ENCODE data around the gene ZNF638. TPM values are rescaled to one million over a fixed set of nuclear protein-coding genes. Genes with fewer than 3 reads are reported as not detected.

The ZNF638 gene
- total and polyA plus RNA-seq, 10 of the 15 experiments (the other 5 are each of a cell fraction or from before 2014, with no cell fraction given): 37.6 to 133 (median 64.5) TPM

DNA sequence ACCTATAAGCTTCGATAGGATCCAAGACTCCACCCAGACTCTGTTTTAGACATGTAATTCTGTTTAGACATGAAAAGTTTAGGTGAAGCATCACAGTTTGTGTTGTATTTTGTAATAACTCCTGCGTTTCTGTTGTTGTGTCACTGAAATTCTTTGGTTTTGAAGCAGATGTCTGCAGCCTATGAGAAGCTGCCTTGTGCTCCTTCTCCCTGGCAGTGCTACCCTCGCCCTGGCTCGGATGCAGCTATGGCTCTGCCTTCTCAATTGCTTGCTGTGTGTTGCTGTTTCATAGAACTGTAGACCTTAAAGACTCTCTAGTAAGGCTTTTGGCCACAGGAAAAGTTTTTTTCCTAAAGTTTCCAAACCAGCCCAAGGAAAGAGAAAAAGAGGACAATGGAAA lies 40.2 kb upstream of the ZNF638 start:
- WGBS (ENCODE audit: insufficient coverage, insufficient replicate concordance, low lambda C conversion rate, missing lambda C conversion rate): 60% methylated on average over 4 of the region's 4 CpGs
- no peaks in the 10 kb centered on the region for H3K4me1 ChIP-seq (ENCODE audit: control insufficient read depth, insufficient read depth, low read length)
- CTCF ChIA-PET: interaction anchor here (3.3 kb wide), 1 partner anchor 8 kb away, joined by 11 read pairs; no protein-coding TSS in a partner anchor
- H3K27ac ChIP-seq (ENCODE audit: control insufficient read depth, insufficient read depth): no peak overlapping the region
- H3K36me3 ChIP-seq (ENCODE audit: control insufficient read depth in 2 of 2, insufficient read depth in 2 of 2, low read length in 1 of 2): no peaks in the 10 kb centered on the region
- no peak overlapping the region for H3K4me3 ChIP-seq
- RAD21 ChIA-PET (ENCODE audit: unreplicated experiment): interaction anchor here (0.9 kb wide), 1 partner anchor 8 kb away, joined by 3 read pairs; no protein-coding TSS in a partner anchor
- TF ChIP-seq PBX3 (IDR thresholded peaks at IDR 0.05; ENCODE audit: insufficient replicate concordance, low read depth, low read length): no peak
- TF ChIP-seq RBBP5 (conservative IDR thresholded peaks at IDR 0.05): no peak
- TF ChIP-seq ZBTB33 (IDR thresholded peaks at IDR 0.05): no peak
- no peak for TF ChIP-seq SPI1 (IDR thresholded peaks at IDR 0.05; ENCODE audit: borderline replicate concordance, insufficient read depth, low read depth, low read length)
- TF ChIP-seq BRCA1 (IDR thresholded peaks at IDR 0.05; ENCODE audit: low read depth, low read length): no peak
- TF ChIP-seq BACH1 (IDR thresholded peaks at IDR 0.05; ENCODE audit: borderline replicate concordance): no peak
- TF ChIP-seq NRF1 (conservative IDR thresholded peaks at IDR 0.05; ENCODE audit: low read depth, low read length): no peak
- TF ChIP-seq MEF2B (IDR thresholded peaks at IDR 0.05; ENCODE audit: partially characterized antibody, poor library complexity, severe bottlenecking): no peak
- TF ChIP-seq JUND (IDR thresholded peaks at IDR 0.05; ENCODE audit: low read depth, low read length): no peak
- TF ChIP-seq ZNF207 (IDR thresholded peaks at IDR 0.05; ENCODE audit: borderline replicate concordance): no peak
- TF ChIP-seq SMAD1 (IDR thresholded peaks at IDR 0.05; ENCODE audit: low read depth, partially characterized antibody): no peak
- H3K27me3 ChIP-seq (replicated peaks in 1 of 2; ENCODE audit: control insufficient read depth in 2 of 2, insufficient read depth in 2 of 2, low read length in 1 of 2): no peaks in the 10 kb centered on the region
- BruUV-seq (replicated peaks): no TSS peak
- H4K20me1 ChIP-seq (ENCODE audit: control insufficient read depth, insufficient read depth): no peaks in the 10 kb centered on the region
- intact Hi-C loops (cut with micrococcal nuclease; ENCODE audit: unreplicated experiment): no loop called here
- no peaks in the 10 kb centered on the region for H3K79me2 ChIP-seq (ENCODE audit: control insufficient read depth, insufficient read depth, low read length)
- H2AFZ ChIP-seq (ENCODE audit: control insufficient read depth, low read depth, low read length): no peak overlapping the region
- DNase-seq (ENCODE audit: low read depth, low spot score) (no peak), FAIRE-seq (no peak), ATAC-seq (no peak)
- in situ Hi-C loops (cut with MboI): loop anchor here (25.0 kb wide), 1 partner anchor 846 kb away; the partner anchor contains the start of gene CYP26B1
- no peak overlapping the region for H3K4me2 ChIP-seq (ENCODE audit: control insufficient read depth, insufficient read depth)
- H3K9ac ChIP-seq (ENCODE audit: control insufficient read depth, insufficient read depth, low read length): no peak overlapping the region
- POLR2A ChIA-PET: no interaction called here
- SMC1A ChIA-PET (ENCODE audit: uncharacterized antibody, unreplicated experiment): no interaction called here
- H3K9me3 ChIP-seq (replicated peaks; ENCODE audit: control insufficient read depth, insufficient read depth, low read length): no peaks in the 10 kb centered on the region

Data from GM12878 (cell line).